Spinal cord (tissue), 10 donors: Measurements from ENCODE around the gene OR12D2. TPM values are rescaled to one million over a fixed set of nuclear protein-coding genes. Genes with fewer than 3 reads are reported as not detected.
A peak's percentile ranks its signal among the peaks of the same experiment; 100 is the strongest.
"Not testable (repeated sequence)": the region's sequence is repeated elsewhere in the genome, so short reads cannot be mapped to it uniquely, and the experiment has no call there.

Experiments used
- DNase-seq, 6 donors: peaks; one replicate each; pipeline versions ENCODE4 v3.0.0 to v3.0.0-alpha.2; 2013 to 2015; ENCODE audit warnings: low spot score in 6 of 6, low read depth in 4 of 6
- H3K27ac ChIP-seq: one replicate; pipeline ENCODE4 v1.5.1; 2013; ENCODE audit warnings: low read depth, low read length, control low read depth
- H3K27me3 ChIP-seq: one replicate; pipeline ENCODE4 v1.6.1; 2013; ENCODE audit warnings: low read length; ENCODE audit not compliant: control insufficient read depth, insufficient read depth
- H3K36me3 ChIP-seq: one replicate; pipeline ENCODE4 v1.6.1; 2013; ENCODE audit warnings: low read length; ENCODE audit not compliant: control insufficient read depth, insufficient read depth
- H3K4me1 ChIP-seq: one replicate; pipeline ENCODE4 v1.6.1; 2013; ENCODE audit warnings: low read length; ENCODE audit not compliant: control insufficient read depth, insufficient read depth
- H3K4me3 ChIP-seq: one replicate; pipeline ENCODE4 v1.5.1; 2013; ENCODE audit warnings: low read depth, low read length, control low read depth
- H3K9me3 ChIP-seq: one replicate; pipeline ENCODE4 v1.6.1; 2013; ENCODE audit warnings: low read length; ENCODE audit not compliant: control insufficient read depth, insufficient read depth
- WGBS: methylation state at CpG from one replicate; pipeline ENCODE4 v1.1.5; 2013; ENCODE audit warnings: missing lambda C conversion rate; ENCODE audit not compliant: insufficient coverage; 5-methylcytosine and 5-hydroxymethylcytosine counted together
- polyA plus RNA-seq, 2 donors: library from polyadenylated mRNA; unstranded; fragments of 120-200 nt; gene quantifications; one replicate each; pipeline ENCODE4 v1.2.1, GENCODE V29; 2013; ENCODE audit not compliant: insufficient read length in 2 of 2
- total RNA-seq, 2 donors: library from RNA; depleted of rRNA in 1 of 2; stranded (reverse); fragments of 120-200 nt in 1 of 2; fragments of >200 nt in 1 of 2; gene quantifications; one replicate each; pipeline versions ENCODE4 v1.2.3 to v1.2.4, GENCODE V29; 2013 to 2014
- donor health status: healthy.

The OR12D2 gene
- total and polyA plus RNA-seq, 4 donors: 0.22 TPM; not detected in 3

GRCh38 chr6:29414588-29414987 lies 19.2 kb downstream of the OR12D2 start, which contains the start of gene OR12D1:
OR12D1 (plus strand) TSS chr6:29414928.
- Histone ChIP-seq H3K27ac (no peak within 1 kb of the TSS), H3K4me3 (no peak within 1 kb of the TSS), H3K4me1 (no peaks in the 10 kb centered on the region), H3K9me3 (no peaks in the 10 kb centered on the region), H3K27me3 (no peaks in the 10 kb centered on the region), H3K36me3 (no peaks in the 10 kb centered on the region)
- DNase-seq: no peak

- no peak overlapping the region for H3K27ac ChIP-seq
- H3K36me3 ChIP-seq: no peaks in the 10 kb centered on the region
- no peaks in the 10 kb centered on the region for H3K4me1 ChIP-seq
- WGBS: no CpG with 5 or more reads among the region's 3 CpGs
- no peaks in the 10 kb centered on the region for H3K9me3 ChIP-seq
- no peak overlapping the region for H3K4me3 ChIP-seq
- DNase-seq: no peak
- no peaks in the 10 kb centered on the region for H3K27me3 ChIP-seq
Measured at GRCh38 chr6:29419516-29419915, 24.1 kb downstream of the OR12D2 start.

GRCh38 chr6:29424168-29424567 lies 28.7 kb downstream of the OR12D2 start:
- Histone ChIP-seq H3K27me3 (no peaks in the 10 kb centered on the region), H3K27ac (no peak overlapping the region), H3K9me3 (no peaks in the 10 kb centered on the region), H3K36me3 (no peaks in the 10 kb centered on the region), H3K4me1 (no peaks in the 10 kb centered on the region), H3K4me3 (no peak overlapping the region)
- no CpG with 5 or more reads among the region's 2 CpGs for whole genome bisulfite sequencing
- no peak for DNase-seq

DNA sequence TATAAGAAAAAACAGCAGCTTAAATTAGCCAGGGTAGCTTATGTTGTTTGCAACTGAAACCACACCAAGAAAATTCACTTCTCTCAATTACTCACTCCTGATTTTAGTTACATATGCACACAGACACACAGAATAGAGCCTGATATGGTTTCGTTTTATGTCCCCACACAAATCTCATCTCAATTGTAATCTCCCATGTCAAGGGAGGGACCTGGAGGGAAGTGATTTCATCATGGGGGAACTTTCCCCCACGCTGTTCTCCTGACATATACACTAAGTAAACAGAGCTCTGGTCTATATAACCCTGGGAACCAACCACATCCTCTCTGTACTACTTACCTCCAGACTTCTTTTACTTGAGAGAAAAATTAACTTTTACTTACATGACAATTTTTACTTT lies 29.1 kb downstream of the OR12D2 start:
- no peaks in the 10 kb centered on the region for H3K36me3 ChIP-seq
- no peak overlapping the region for H3K4me3 ChIP-seq
- no peaks in the 10 kb centered on the region for H3K4me1 ChIP-seq
- H3K27ac ChIP-seq: no peak overlapping the region
- no peak for DNase-seq
- H3K27me3 ChIP-seq: no peaks in the 10 kb centered on the region
- H3K9me3 ChIP-seq: no peaks in the 10 kb centered on the region
- no CpG with 5 or more reads among the region's 2 CpGs for WGBS

- no peaks in the 10 kb centered on the region for H3K27me3 ChIP-seq
- H3K4me3 ChIP-seq: no peak overlapping the region
- DNase-seq: no peak
- H3K36me3 ChIP-seq: no peaks in the 10 kb centered on the region
- H3K9me3 ChIP-seq: no peaks in the 10 kb centered on the region
- no peak overlapping the region for H3K27ac ChIP-seq
- WGBS: no CpG with 5 or more reads among the region's 1 CpG
- H3K4me1 ChIP-seq: no peaks in the 10 kb centered on the region
Measured at GRCh38 chr6:29425075-29425474, 29.6 kb downstream of the OR12D2 start.

DNA sequence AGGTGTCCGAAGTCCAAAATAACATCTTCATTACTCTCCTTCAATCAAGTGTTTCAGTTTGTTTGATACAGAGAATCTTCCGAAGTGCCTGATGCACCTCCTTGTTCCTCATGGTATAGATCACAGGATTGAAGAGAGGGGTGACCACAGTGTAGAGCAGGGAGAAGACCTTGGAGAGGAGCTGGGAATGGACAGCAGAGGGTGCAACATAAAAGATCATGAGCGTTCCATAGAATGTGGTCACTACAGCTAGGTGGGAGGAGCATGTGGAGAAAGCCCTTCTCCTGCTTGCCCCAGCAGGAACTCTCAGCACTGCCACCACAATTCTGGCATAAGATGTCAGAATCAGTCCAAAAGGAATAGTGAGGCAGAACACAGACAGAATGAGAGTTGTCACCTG lies 31.2 kb downstream of the OR12D2 start:
- WGBS: 92% methylated on average over 2 of the region's 3 CpGs
- H3K4me3 ChIP-seq: no peak overlapping the region
- no peaks in the 10 kb centered on the region for H3K36me3 ChIP-seq
- H3K9me3 ChIP-seq: no peaks in the 10 kb centered on the region
- DNase-seq: no peak
- no peaks in the 10 kb centered on the region for H3K27me3 ChIP-seq
- no peaks in the 10 kb centered on the region for H3K4me1 ChIP-seq
- no peak overlapping the region for H3K27ac ChIP-seq

- not testable (repeated sequence) for H3K9me3 ChIP-seq, H3K4me3 ChIP-seq, DNase-seq, H3K4me1 ChIP-seq, H3K27me3 ChIP-seq, H3K36me3 ChIP-seq, H3K27ac ChIP-seq
- WGBS: 62% methylated on average over 9 of the region's 18 CpGs
Measured at GRCh38 chr6:29436730-29437129, 41.3 kb downstream of the OR12D2 start.

DNA sequence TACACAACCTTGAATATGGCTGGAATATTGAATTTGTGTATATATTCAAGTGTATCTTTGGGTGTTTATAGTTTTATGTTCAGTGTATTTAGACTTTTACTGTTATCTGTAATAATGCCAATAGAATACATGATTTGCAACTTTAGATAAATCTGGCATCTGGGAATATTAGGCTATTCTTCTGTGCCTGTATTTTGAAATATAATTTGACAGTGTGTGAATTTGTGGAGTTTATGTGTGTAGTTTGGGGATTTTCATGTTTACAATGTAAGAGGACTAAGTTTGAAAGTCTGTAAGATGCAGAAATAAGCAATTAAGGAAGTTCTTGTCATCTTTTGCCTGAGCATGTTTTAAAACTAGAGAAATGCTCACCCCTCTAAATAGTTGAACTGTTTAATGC lies 43.6 kb downstream of the OR12D2 start, which contains the start of gene OR10C1:
Gene OR10C1 (plus strand): TSS at position 301 of the 400 bp plus-strand sequence. CDS start 710 bp downstream, outside the sequence.
- H3K27ac ChIP-seq: no peak within 1 kb of the TSS
- H3K9me3 ChIP-seq: no peaks in the 10 kb centered on the region
- no peaks in the 10 kb centered on the region for H3K27me3 ChIP-seq
- no peak within 1 kb of the TSS for H3K4me3 ChIP-seq
- no peaks in the 10 kb centered on the region for H3K36me3 ChIP-seq
- H3K4me1 ChIP-seq: no peaks in the 10 kb centered on the region
- no peak for DNase-seq

DNA sequence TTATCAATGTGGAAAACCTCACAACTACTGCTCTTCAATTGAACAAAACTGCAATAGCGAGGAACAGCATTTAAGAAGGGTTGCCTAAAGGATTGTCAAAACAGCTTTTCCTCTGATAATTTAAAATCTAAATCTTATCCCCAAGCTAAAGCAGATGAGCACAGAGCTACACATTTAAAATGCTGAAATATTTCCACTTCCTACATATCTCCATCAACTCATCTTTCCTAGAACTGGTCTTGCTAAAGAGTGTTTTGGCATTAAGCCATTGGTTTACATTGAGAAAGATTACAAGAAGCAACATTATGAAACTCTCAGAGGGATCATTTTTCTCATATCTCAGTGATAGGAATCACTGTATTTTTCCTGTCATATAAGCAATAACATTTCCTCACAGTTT lies 47.3 kb downstream of the OR12D2 start:
- no CpG with 5 or more reads among the region's 1 CpG for WGBS
- H3K4me1 ChIP-seq: no peaks in the 10 kb centered on the region
- H3K27me3 ChIP-seq: no peaks in the 10 kb centered on the region
- H3K27ac ChIP-seq: no peak overlapping the region
- H3K9me3 ChIP-seq: no peaks in the 10 kb centered on the region
- no peak overlapping the region for H3K4me3 ChIP-seq
- no peaks in the 10 kb centered on the region for H3K36me3 ChIP-seq
- peak in 1 of 6 donors; percentile 10 for DNase-seq

- H3K36me3 ChIP-seq, H3K4me3 ChIP-seq, H3K9me3 ChIP-seq, DNase-seq, H3K27me3 ChIP-seq, H3K4me1 ChIP-seq, H3K27ac ChIP-seq: not testable (repeated sequence)
- 88% methylated on average over 1 of the region's 1 CpG for WGBS
Measured at GRCh38 chr6:29444031-29444430, 48.6 kb downstream of the OR12D2 start.
